Activated CD4-positive, CD25-positive, alpha-beta regulatory T cell (primary cell): ENCODE measurements around the gene MIEF1.
"Not testable (repeated sequence)": the region's sequence is repeated elsewhere in the genome, so short reads cannot be mapped to it uniquely, and the experiment has no call there.

Source experiments
- DNase-seq, 4 experiments: peaks; one replicate each; lab custom pipeline; 2025; lab: John Stamatoyannopoulos, UW

Gene MIEF1

GRCh38 chr22:39512026-39512425, 9.9 kb downstream of the MIEF1 start:
- DNase-seq: no peak

DNA sequence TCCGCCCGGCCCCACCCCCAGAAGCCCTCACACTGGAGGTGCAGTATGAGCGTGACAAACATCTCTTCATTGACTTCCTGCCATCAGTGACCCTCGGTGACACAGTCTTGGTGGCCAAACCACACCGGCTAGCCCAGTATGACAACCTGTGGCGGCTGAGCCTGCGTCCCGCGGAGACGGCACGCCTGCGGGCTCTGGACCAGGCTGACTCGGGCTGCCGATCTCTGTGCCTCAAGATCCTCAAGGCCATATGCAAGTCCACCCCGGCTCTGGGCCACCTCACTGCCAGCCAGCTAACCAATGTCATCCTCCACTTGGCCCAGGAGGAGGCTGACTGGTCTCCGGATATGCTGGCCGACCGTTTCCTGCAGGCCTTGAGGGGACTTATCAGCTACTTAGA, 11.7 kb downstream of the MIEF1 start:
- DNase-seq: no peak

DNA sequence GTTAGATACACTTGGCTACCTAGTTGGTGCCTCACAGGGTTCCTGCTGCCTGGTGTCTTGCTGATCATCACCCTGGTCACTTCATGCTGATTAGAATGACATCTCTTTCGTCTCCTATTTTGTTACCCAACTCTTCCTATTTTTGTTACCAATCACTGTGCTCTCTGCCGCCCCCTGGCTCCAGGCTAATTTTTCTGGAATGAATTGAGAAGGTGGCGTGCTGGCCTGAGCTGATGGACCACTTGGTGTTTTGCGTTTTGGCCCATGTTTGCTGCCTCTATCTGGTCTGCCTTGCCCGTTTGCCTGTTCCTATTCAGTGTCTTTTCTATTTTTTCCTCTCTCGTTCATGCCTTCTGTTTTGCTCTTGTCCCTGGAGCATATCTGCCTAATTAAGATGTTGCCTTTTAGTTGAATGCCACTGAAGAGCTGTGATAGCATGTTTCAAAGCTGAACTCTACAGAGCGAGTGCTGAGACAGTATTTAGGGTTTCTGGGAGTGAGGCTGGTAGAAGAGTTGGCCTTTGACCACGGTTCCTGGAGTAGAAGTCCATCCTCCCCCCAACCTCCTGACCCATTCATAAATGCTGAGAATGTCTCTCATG, 12.4 kb downstream of the MIEF1 start:
- DNase-seq: no peak

GRCh38 chr22:39515266-39516050, 13.4 kb downstream of the MIEF1 start:
- no peak for DNase-seq

GRCh38 chr22:39517470-39517869, 15.4 kb downstream of the MIEF1 start:
- no peak for DNase-seq

GRCh38 chr22:39518144-39518786, 16.2 kb downstream of the MIEF1 start:
- DNase-seq: no peak

- no peak for DNase-seq
Measured at GRCh38 chr22:39518996-39519680, 17.0 kb downstream of the MIEF1 start.

- peak in 1 of 4 experiments; percentile 92 for DNase-seq
Measured at GRCh38 chr22:39519681-39520225, 17.7 kb downstream of the MIEF1 start.

- peak; percentile 84 to 96 (median 92) for DNase-seq
Measured at GRCh38 chr22:39520226-39521105, 18.4 kb downstream of the MIEF1 start, which contains the start of gene ATF4. ATF4 (plus strand) TSS chr22:39520562; CDS start chr22:39521446, 884 bp downstream.

GRCh38 chr22:39521106-39521885, 19.2 kb downstream of the MIEF1 start:
- not testable (repeated sequence) for DNase-seq

DNA sequence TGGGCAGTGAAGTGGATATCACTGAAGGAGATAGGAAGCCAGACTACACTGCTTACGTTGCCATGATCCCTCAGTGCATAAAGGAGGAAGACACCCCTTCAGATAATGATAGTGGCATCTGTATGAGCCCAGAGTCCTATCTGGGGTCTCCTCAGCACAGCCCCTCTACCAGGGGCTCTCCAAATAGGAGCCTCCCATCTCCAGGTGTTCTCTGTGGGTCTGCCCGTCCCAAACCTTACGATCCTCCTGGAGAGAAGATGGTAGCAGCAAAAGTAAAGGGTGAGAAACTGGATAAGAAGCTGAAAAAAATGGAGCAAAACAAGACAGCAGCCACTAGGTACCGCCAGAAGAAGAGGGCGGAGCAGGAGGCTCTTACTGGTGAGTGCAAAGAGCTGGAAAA, 20.0 kb downstream of the MIEF1 start:
- not testable (repeated sequence) for DNase-seq

DNA sequence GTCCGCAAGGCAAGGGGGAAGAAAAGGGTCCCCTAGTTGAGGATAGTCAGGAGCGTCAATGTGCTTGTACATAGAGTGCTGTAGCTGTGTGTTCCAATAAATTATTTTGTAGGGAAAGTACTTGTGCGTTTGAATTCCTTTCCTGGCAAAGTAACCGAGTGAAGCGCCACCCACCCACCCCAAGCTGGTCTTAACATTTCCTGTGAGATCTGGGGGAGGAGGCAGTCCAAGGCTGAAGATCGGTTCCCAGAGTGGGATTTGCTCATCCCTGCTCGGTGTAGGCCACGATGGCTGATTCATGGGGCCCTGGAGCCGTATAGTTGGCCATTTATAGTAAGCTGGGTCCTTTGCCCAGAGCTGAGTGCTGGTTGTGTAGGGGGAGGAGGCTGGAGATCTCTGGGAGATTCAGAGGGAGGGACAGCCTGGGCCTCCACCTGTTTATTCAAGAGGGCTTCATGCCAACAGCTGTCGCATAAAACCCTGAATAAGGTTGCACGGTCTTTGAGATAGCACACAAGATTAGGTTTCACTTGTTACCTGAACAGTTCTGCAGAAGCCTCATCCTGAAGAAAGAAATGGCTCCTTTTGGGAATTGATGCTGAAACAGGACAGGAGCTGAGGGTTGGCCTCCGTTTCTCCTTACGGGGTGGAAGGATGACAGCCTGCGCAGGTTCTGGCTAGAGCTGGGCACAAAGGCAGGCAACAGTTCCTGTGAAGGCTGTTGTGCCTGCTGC, 20.6 kb downstream of the MIEF1 start:
- no peak for DNase-seq

GRCh38 chr22:39524089-39524752, 22.1 kb downstream of the MIEF1 start:
- no peak for DNase-seq

GRCh38 chr22:39524753-39525657, 22.9 kb downstream of the MIEF1 start:
- DNase-seq: no peak

DNA sequence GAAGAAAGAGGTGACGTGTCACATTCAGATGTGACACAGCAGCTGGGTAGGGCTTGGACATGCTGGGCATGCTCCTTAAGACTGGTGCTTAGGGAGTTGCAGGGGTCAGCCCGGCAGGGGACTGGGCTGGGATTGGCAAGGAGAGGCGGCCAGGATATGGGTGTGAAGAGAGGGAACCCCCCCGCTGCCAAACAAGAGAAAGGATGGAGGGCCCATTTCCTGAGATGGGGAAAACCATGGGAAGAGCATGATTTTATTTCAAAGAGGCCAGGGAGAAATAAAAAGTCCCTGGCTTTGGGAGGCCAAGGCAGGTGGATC, 23.5 kb downstream of the MIEF1 start:
- no peak for DNase-seq

- DNase-seq: no peak
Measured at GRCh38 chr22:39526736-39527171, 24.7 kb downstream of the MIEF1 start.

- no peak for DNase-seq
Measured at GRCh38 chr22:39527481-39527961, 25.4 kb downstream of the MIEF1 start.

DNA sequence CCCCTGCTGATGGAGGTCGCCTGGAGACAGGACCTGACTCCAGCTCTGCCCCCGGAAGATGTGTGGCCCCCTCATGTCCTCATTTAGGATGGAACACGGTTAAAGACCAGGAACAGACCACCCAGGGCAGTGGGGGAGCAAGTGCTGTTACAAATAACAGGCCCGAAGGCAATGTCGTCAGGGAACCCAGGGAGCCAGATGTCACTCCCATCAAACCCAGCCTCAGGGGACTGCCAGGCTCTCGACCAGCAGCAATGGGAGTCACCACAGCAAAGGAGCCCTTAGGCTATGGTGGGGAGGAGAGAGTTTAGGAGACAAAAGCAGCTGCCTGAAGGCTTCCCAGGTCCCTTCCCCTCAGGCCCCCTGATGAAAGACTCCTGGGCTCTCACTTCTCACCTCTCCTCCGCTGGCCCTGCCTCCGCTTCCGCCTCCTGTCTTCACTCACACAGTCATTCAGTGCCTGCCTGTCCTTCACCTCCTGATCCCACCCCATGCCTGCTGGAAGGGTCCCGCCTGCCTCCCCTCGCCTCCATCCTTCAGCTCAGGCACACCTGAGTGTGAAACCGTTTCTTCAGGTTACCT, 26.1 kb downstream of the MIEF1 start:
- DNase-seq: no peak
